HCT116 (cell line): Measurements from ENCODE around the gene CRYBG3. TPM values are rescaled to one million over a fixed set of nuclear protein-coding genes. Genes with fewer than 3 reads are reported as not detected.

Experiments used
- ATAC-seq: fragments of 200-7000 bp; cut with Tn5 transposase; 2 replicates; pipeline ENCODE4 v1.9.1; 2020; ENCODE audit warnings: mild to moderate bottlenecking, moderate library complexity
- BruUV-seq: library from RNA; stranded (reverse); fragments of 400-500 nt; replicated peaks from 2 replicates; lab custom pipeline; 2021; lab: Mats Ljungman, UMichigan
- CTCF ChIA-PET: fragments of 300-600 bp; sonication (Branson Sonifier 250); formaldehyde crosslinking; loops from one replicate; lab custom pipeline; 2021; ENCODE audit warnings: antibody characterized with exemption; lab: Charles Lee
- POLR2A ChIA-PET: fragments of 300-600, 350-600 bp; sonication (Branson Sonifier 250); formaldehyde crosslinking; loops from one replicate; lab custom pipeline; 2021; ENCODE audit warnings: antibody characterized with exemption; lab: Charles Lee
- RAD21 ChIA-PET, 2 experiments: fragments of 300-600 bp; sonication (Branson Sonifier 250); formaldehyde crosslinking; loops; one replicate each; lab custom pipeline; 2023; ENCODE audit warnings: low total read pairs in 2 of 2; ENCODE audit not compliant: uncharacterized antibody in 2 of 2, unreplicated experiment in 2 of 2, low non-redundant PET in 1 of 2; lab: Charles Lee
- DNase-seq: peaks from one replicate; pipeline ENCODE4 v3.0.0-alpha.2; 2010; ENCODE audit warnings: low read depth, low spot score
- H2AFZ ChIP-seq: fragments of 200-600 bp; shearing (Covaris generic), sonication (generic); 2 replicates; pipeline ENCODE4 v1.6.1; 2017; ENCODE audit warnings: low read depth, mixed run types, mixed read lengths, antibody characterized with exemption, low read length; ENCODE audit not compliant: poor library complexity, severe bottlenecking
- H3K27ac ChIP-seq: 2 replicates; pipeline ENCODE4 v1.5.1; 2012; ENCODE audit warnings: low read depth, low read length
- H3K27me3 ChIP-seq: fragments of 200-600 bp; sonication (generic); 2 replicates; pipeline ENCODE4 v1.6.1; 2016; ENCODE audit warnings: mixed run types, low read length, mixed read lengths; ENCODE audit not compliant: insufficient read depth
- H3K36me3 ChIP-seq, 2 experiments: fragments of 200-500 bp in 1 of 2; fragments of 200-600 bp in 1 of 2; sonication (Bioruptor generic) in 1 of 2; sonication (generic) in 1 of 2; 2 replicates each; pipeline versions ENCODE4 v1.5.1 to v1.6.1; 2014 to 2016; ENCODE audit warnings: low read length in 2 of 2, inconsistent platforms in 1 of 2, mixed read lengths in 1 of 2, mixed run types in 1 of 2; ENCODE audit not compliant: insufficient read depth in 2 of 2, control insufficient read depth in 1 of 2
- H3K4me1 ChIP-seq, 2 experiments: fragments of 200-600 bp in 1 of 2; sonication (generic) in 1 of 2; 2 replicates each; pipeline versions ENCODE4 v1.5.1 to v1.6.1; 2012 to 2017; ENCODE audit warnings: low read length in 2 of 2, inconsistent platforms in 1 of 2, mild to moderate bottlenecking in 1 of 2, mixed read lengths in 1 of 2, mixed run types in 1 of 2, moderate library complexity in 1 of 2; ENCODE audit not compliant: insufficient read depth in 2 of 2, control insufficient read depth in 1 of 2
- H3K4me2 ChIP-seq: fragments of 200-600 bp; sonication (generic); 2 replicates; pipeline ENCODE4 v1.6.1; 2017; ENCODE audit warnings: mixed run types, low read length, mixed read lengths
- H3K4me3 ChIP-seq, 2 experiments: fragments of 200-600 bp in 1 of 2; sonication (generic) in 1 of 2; replicated peaks in 1 of 2; 2 replicates each; pipeline ENCODE4 v1.5.1; 2011 to 2016; ENCODE audit warnings: low read length in 2 of 2, control low read depth in 1 of 2, low read depth in 1 of 2, mild to moderate bottlenecking in 1 of 2, mixed read lengths in 1 of 2, mixed run types in 1 of 2
- H3K79me2 ChIP-seq: fragments of 200-600 bp; sonication (generic); 2 replicates; pipeline ENCODE4 v1.6.1; 2017; ENCODE audit warnings: mild to moderate bottlenecking, mixed run types, low read length, moderate library complexity, mixed read lengths; ENCODE audit not compliant: insufficient read depth
- H3K9ac ChIP-seq: fragments of 200-600 bp; sonication (generic); 2 replicates; pipeline ENCODE4 v1.6.1; 2016; ENCODE audit warnings: low read length, mixed read lengths
- H3K9me2 ChIP-seq: fragments of 200-600 bp; sonication (generic), shearing (Covaris generic); 2 replicates; pipeline ENCODE4 v1.6.1; 2017; ENCODE audit warnings: mixed run types, mild to moderate bottlenecking, moderate library complexity; ENCODE audit not compliant: insufficient read depth
- H3K9me3 ChIP-seq, 2 experiments: fragments of 200-500 bp in 1 of 2; fragments of 200-600 bp in 1 of 2; sonication (Bioruptor generic) in 1 of 2; sonication (generic) in 1 of 2; 2 replicates each; pipeline ENCODE4 v1.6.1; 2014 to 2017; ENCODE audit warnings: low read length in 2 of 2, mixed read lengths in 2 of 2, inconsistent platforms in 1 of 2, low read depth in 1 of 2, mild to moderate bottlenecking in 1 of 2, mixed run types in 1 of 2, moderate library complexity in 1 of 2; ENCODE audit not compliant: control insufficient read depth in 1 of 2, insufficient read depth in 1 of 2
- H4K20me1 ChIP-seq: fragments of 200-600 bp; sonication (generic), shearing (Covaris generic); 2 replicates; pipeline ENCODE4 v1.6.1; 2017; ENCODE audit warnings: mixed run types, mild to moderate bottlenecking, moderate library complexity; ENCODE audit not compliant: insufficient read depth
- ATF3 ChIP-seq: IDR thresholded peaks from 2 replicates; pipeline ENCODE4 v1.6.1; 2012
- CBX3 ChIP-seq: IDR thresholded peaks from 2 replicates; pipeline ENCODE4 v1.6.1; 2012; ENCODE audit warnings: low read depth
- CEBPB ChIP-seq: IDR thresholded peaks from 2 replicates; pipeline ENCODE4 v1.6.1; 2012; ENCODE audit warnings: low read depth
- CTCF ChIP-seq, 3 experiments: fragments of 200-600 bp in 1 of 3; sonication (generic) in 1 of 3; IDR thresholded peaks in 2 of 3; conservative IDR thresholded peaks in 1 of 3; 2 replicates each; pipeline ENCODE4 v1.5.1; 2012 to 2017; ENCODE audit warnings: low read depth in 2 of 3, low read length in 2 of 3, antibody characterized with exemption in 1 of 3, borderline replicate concordance in 1 of 3, control low read depth in 1 of 3, mild to moderate bottlenecking in 1 of 3, mixed read lengths in 1 of 3, mixed run types in 1 of 3, moderate library complexity in 1 of 3; ENCODE audit not compliant: insufficient read depth in 1 of 3
- EZH2 ChIP-seq: fragments of 200-600 bp; sonication (generic); IDR thresholded peaks from 2 replicates; pipeline ENCODE4 v1.6.1; 2017; ENCODE audit warnings: antibody characterized with exemption, mixed run types
- EZH2phosphoT487 ChIP-seq: fragments of 200-600 bp; IDR thresholded peaks from 2 replicates; pipeline ENCODE4 v1.6.1; 2018; ENCODE audit warnings: antibody characterized with exemption, borderline replicate concordance
- JUND ChIP-seq: IDR thresholded peaks from 2 replicates; pipeline ENCODE4 v1.6.1; 2012
- POLR2A ChIP-seq: IDR thresholded peaks from 2 replicates; pipeline ENCODE4 v1.7.0; 2011; ENCODE audit warnings: borderline replicate concordance; ENCODE audit not compliant: insufficient read depth, insufficient read length; ENCODE audit errors: extremely low read depth
- POLR2AphosphoS5 ChIP-seq: IDR thresholded peaks from 2 replicates; pipeline ENCODE4 v1.6.1; 2011; ENCODE audit warnings: mild to moderate bottlenecking, low read depth, low read length, moderate library complexity
- RAD21 ChIP-seq: IDR thresholded peaks from 2 replicates; pipeline ENCODE4 v1.6.1; 2012; ENCODE audit warnings: low read depth, mild to moderate bottlenecking
- SIN3A ChIP-seq: IDR thresholded peaks from 2 replicates; pipeline ENCODE4 v1.6.1; 2012; ENCODE audit warnings: low read depth
- SP1 ChIP-seq: IDR thresholded peaks from 2 replicates; pipeline ENCODE4 v1.6.1; 2012; ENCODE audit warnings: low read depth
- SRF ChIP-seq: IDR thresholded peaks from 2 replicates; pipeline ENCODE4 v1.6.1; 2012; ENCODE audit warnings: low read depth
- YY1 ChIP-seq: IDR thresholded peaks from 2 replicates; pipeline ENCODE4 v1.6.1; 2011; ENCODE audit warnings: low read length, low read depth, moderate library complexity, mild to moderate bottlenecking; ENCODE audit not compliant: insufficient replicate concordance; ENCODE audit errors: extremely low read depth
- ZFX ChIP-seq: fragments of 450-650 bp; IDR thresholded peaks from 2 replicates; pipeline ENCODE4 v1.6.1; 2017
- ZNF274 ChIP-seq: fragments of 200-500 bp; sonication (Bioruptor generic); IDR thresholded peaks from 2 replicates; pipeline ENCODE4 v1.6.1; 2014; ENCODE audit warnings: mild to moderate bottlenecking, low read depth, low read length, inconsistent platforms
- intact Hi-C: fragments of 100-400 bp; cut with micrococcal nuclease; formaldehyde crosslinking; loops from 2 replicates; pipeline ENCODE4 v1.10.0; 2022
- total RNA-seq: library from RNA; stranded (reverse); gene quantifications from one replicate; pipeline ENCODE4 v1.2.1, GENCODE V29; 2021; ENCODE audit not compliant: unreplicated experiment
- TF ChIP-seq, protein P1 (sequence below): IDR thresholded peaks from 2 replicates; pipeline ENCODE4 v1.6.1; 2012; ENCODE audit warnings: low read depth
- TF ChIP-seq, protein P2 (sequence below): IDR thresholded peaks from 2 replicates; pipeline ENCODE4 v1.6.1; 2011; ENCODE audit warnings: mild to moderate bottlenecking, low read length, moderate library complexity; ENCODE audit not compliant: insufficient replicate concordance; ENCODE audit errors: extremely low read depth
- TF ChIP-seq, protein P3 (sequence below): IDR thresholded peaks from 2 replicates; pipeline ENCODE4 v1.6.1; 2012

Gene CRYBG3
- total RNA-seq, 1 experiment from 2014 or later = 7.5 TPM

GRCh38 chr3:97949110-97949485 is 127.3 kb downstream of the CRYBG3 start:
- POLR2A ChIA-PET = no interaction called here
- H3K4me2 ChIP-seq = no peak overlapping the region

More at GRCh38 chr3:97949110-97949485, 127.3 kb downstream of the CRYBG3 start:
- no peaks in the 10 kb centered on the region for H3K9me2 ChIP-seq
- no peaks in the 10 kb centered on the region for H3K27me3 ChIP-seq
- ChIA-PET RAD21 (no interaction called here), CTCF (no interaction called here)
- no peak overlapping the region for H2AFZ ChIP-seq
- H4K20me1 ChIP-seq = no peaks in the 10 kb centered on the region
- H3K4me1 ChIP-seq = no peaks in the 10 kb centered on the region
- H3K36me3 ChIP-seq = peaks cover 51 to 58% of the 10 kb centered on the region in 2 experiments
- DNase-seq (no peak), ATAC-seq (no peak)
- H3K79me2 ChIP-seq = no peaks in the 10 kb centered on the region
- H3K27ac ChIP-seq = no peak overlapping the region
- intact Hi-C loops = no loop called here
- H3K9me3 ChIP-seq = no peaks in the 10 kb centered on the region
- TF ChIP-seq SRF (no peak), CBX3 (no peak), POLR2AphosphoS5 (no peak), EZH2phosphoT487 (no peak), EZH2 (no peak), ATF3 (no peak), CTCF (IDR thresholded peaks at IDR 0.05 in 2 of 3, conservative IDR thresholded peaks at IDR 0.05 in 1 of 3; ENCODE audit: borderline replicate concordance in 1 of 3, insufficient read depth in 1 of 3, low read depth in 2 of 3, low read length in 2 of 3) (no peak), ZFX (no peak), YY1 (no peak), JUND (no peak), RAD21 (no peak), CEBPB (no peak), ZNF274 (no peak), SP1 (no peak), POLR2A (no peak), SIN3A (no peak)
- TF ChIP-seq, protein P1, sequence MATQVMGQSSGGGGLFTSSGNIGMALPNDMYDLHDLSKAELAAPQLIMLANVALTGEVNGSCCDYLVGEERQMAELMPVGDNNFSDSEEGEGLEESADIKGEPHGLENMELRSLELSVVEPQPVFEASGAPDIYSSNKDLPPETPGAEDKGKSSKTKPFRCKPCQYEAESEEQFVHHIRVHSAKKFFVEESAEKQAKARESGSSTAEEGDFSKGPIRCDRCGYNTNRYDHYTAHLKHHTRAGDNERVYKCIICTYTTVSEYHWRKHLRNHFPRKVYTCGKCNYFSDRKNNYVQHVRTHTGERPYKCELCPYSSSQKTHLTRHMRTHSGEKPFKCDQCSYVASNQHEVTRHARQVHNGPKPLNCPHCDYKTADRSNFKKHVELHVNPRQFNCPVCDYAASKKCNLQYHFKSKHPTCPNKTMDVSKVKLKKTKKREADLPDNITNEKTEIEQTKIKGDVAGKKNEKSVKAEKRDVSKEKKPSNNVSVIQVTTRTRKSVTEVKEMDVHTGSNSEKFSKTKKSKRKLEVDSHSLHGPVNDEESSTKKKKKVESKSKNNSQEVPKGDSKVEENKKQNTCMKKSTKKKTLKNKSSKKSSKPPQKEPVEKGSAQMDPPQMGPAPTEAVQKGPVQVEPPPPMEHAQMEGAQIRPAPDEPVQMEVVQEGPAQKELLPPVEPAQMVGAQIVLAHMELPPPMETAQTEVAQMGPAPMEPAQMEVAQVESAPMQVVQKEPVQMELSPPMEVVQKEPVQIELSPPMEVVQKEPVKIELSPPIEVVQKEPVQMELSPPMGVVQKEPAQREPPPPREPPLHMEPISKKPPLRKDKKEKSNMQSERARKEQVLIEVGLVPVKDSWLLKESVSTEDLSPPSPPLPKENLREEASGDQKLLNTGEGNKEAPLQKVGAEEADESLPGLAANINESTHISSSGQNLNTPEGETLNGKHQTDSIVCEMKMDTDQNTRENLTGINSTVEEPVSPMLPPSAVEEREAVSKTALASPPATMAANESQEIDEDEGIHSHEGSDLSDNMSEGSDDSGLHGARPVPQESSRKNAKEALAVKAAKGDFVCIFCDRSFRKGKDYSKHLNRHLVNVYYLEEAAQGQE = no peak
- TF ChIP-seq, protein P2, sequence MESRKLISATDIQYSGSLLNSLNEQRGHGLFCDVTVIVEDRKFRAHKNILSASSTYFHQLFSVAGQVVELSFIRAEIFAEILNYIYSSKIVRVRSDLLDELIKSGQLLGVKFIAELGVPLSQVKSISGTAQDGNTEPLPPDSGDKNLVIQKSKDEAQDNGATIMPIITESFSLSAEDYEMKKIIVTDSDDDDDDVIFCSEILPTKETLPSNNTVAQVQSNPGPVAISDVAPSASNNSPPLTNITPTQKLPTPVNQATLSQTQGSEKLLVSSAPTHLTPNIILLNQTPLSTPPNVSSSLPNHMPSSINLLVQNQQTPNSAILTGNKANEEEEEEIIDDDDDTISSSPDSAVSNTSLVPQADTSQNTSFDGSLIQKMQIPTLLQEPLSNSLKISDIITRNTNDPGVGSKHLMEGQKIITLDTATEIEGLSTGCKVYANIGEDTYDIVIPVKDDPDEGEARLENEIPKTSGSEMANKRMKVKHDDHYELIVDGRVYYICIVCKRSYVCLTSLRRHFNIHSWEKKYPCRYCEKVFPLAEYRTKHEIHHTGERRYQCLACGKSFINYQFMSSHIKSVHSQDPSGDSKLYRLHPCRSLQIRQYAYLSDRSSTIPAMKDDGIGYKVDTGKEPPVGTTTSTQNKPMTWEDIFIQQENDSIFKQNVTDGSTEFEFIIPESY = no peak
- TF ChIP-seq, protein P3, sequence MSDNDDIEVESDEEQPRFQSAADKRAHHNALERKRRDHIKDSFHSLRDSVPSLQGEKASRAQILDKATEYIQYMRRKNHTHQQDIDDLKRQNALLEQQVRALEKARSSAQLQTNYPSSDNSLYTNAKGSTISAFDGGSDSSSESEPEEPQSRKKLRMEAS = no peak
- H3K4me3 ChIP-seq = no peak overlapping the region
- no TSS peak for BruUV-seq
- no peak overlapping the region for H3K9ac ChIP-seq
